ENCODE measurements around the gene OR52L1.
"Not testable (repeated sequence)": the region's sequence is repeated elsewhere in the genome, so short reads cannot be mapped to it uniquely, and the experiment has no call there.

Gene OR52L1

GRCh38 chr11:5967708-5968107 is 19.1 kb downstream of the OR52L1 start:
- Mint-ChIP-seq H3K4me3 (no peak overlapping the region), H3K4me1 (no peaks in the 10 kb centered on the region), H3K9me3 (peaks cover 19% of the 10 kb centered on the region), H3K36me3 (ENCODE audit: low read depth) (no peaks in the 10 kb centered on the region), H3K27ac (no peak overlapping the region), H3K27me3 (ENCODE audit: low read depth) (no peaks in the 10 kb centered on the region)
- TF ChIP-seq CTCF (IDR thresholded peaks at IDR 0.05; ENCODE audit: unreplicated experiment in 3 of 3): no peak

GRCh38 chr11:5966958-5967357 is 19.8 kb downstream of the OR52L1 start:
- TF ChIP-seq CTCF (IDR thresholded peaks at IDR 0.05; ENCODE audit: unreplicated experiment in 3 of 3): no peak
- Mint-ChIP-seq H3K36me3 (ENCODE audit: low read depth) (no peaks in the 10 kb centered on the region), H3K27ac (no peak overlapping the region), H3K4me1 (no peaks in the 10 kb centered on the region), H3K9me3 (peaks cover 23% of the 10 kb centered on the region), H3K4me3 (no peak overlapping the region), H3K27me3 (ENCODE audit: low read depth) (no peaks in the 10 kb centered on the region)

- H3K36me3 Mint-ChIP-seq (ENCODE audit: low read depth); H3K27ac Mint-ChIP-seq; H3K27me3 Mint-ChIP-seq (ENCODE audit: low read depth); H3K4me1 Mint-ChIP-seq; H3K4me3 Mint-ChIP-seq: not testable (repeated sequence)
- H3K9me3 Mint-ChIP-seq: peaks cover 34% of the 10 kb centered on the region
Observed at GRCh38 chr11:5960704-5961320, 26.0 kb downstream of the OR52L1 start.

GRCh38 chr11:5955586-5955985 is 31.2 kb downstream of the OR52L1 start:
- Mint-ChIP-seq H3K36me3 (ENCODE audit: low read depth) (no peaks in the 10 kb centered on the region), H3K27ac (no peak overlapping the region), H3K9me3 (peaks cover 7% of the 10 kb centered on the region), H3K4me3 (no peak overlapping the region), H3K27me3 (ENCODE audit: low read depth) (no peaks in the 10 kb centered on the region), H3K4me1 (no peaks in the 10 kb centered on the region)
- TF ChIP-seq CTCF (IDR thresholded peaks at IDR 0.05; ENCODE audit: unreplicated experiment in 3 of 3): no peak

GRCh38 chr11:5941951-5942350 is 44.8 kb downstream of the OR52L1 start, which contains the start of gene OR56A3:
Gene OR56A3, plus strand, starts transcription at chr11:5942251. Its CDS starts 5,096 bp downstream, at chr11:5947347.
- Mint-ChIP-seq H3K9me3 (peaks cover 11% of the 10 kb centered on the region), H3K36me3 (ENCODE audit: low read depth) (no peaks in the 10 kb centered on the region), H3K4me3 (no peak within 1 kb of the TSS), H3K4me1 (no peaks in the 10 kb centered on the region), H3K27ac (no peak within 1 kb of the TSS), H3K27me3 (ENCODE audit: low read depth) (no peaks in the 10 kb centered on the region)
- TF ChIP-seq CTCF (IDR thresholded peaks at IDR 0.05; ENCODE audit: unreplicated experiment in 3 of 3): no peak

GRCh38 chr11:5940748-5941147 is 46.0 kb downstream of the OR52L1 start:
- H3K27me3 Mint-ChIP-seq (ENCODE audit: low read depth): no peaks in the 10 kb centered on the region
- H3K27ac Mint-ChIP-seq: no peak overlapping the region
- TF ChIP-seq CTCF (IDR thresholded peaks at IDR 0.05; ENCODE audit: unreplicated experiment in 3 of 3): no peak
- no peak overlapping the region for H3K4me3 Mint-ChIP-seq
- H3K4me1 Mint-ChIP-seq: no peaks in the 10 kb centered on the region
- H3K9me3 Mint-ChIP-seq: peaks cover 20% of the 10 kb centered on the region
- no peaks in the 10 kb centered on the region for H3K36me3 Mint-ChIP-seq (ENCODE audit: low read depth)

Measured in nephron (organoid).